ENCODE data around the gene CD46.
A peak's percentile ranks its signal among the peaks of the same experiment; 100 is the strongest.
"Not testable (repeated sequence)": the region's sequence is repeated elsewhere in the genome, so short reads cannot be mapped to it uniquely, and the experiment has no call there.

CD46 gene

DNA sequence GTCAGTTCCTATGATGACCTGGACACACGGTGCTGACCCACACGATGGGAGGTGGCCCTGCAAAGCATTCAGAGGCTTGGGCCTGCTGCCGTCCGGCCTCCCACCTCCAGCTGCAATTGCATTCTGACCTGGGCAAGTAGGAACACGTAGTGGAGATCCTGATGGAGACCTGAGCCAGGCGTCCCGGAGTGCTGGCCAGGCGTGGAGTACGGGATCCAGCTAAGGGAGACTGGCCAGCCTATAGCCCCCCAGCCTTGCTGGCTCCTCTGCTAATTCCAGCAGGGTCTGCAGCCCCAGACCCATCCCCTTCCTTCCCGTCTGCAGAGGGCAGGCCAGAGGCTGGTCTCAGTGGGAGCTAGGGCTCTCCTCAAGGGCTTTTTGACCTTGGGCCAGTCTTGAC, 11.2 kb downstream of the CD46 start:
- no peak overlapping the region for H3K27ac Mint-ChIP-seq
- no peaks in the 10 kb centered on the region for H3K27me3 Mint-ChIP-seq
- no peak overlapping the region for H3K4me3 Mint-ChIP-seq
- ATAC-seq (ENCODE audit: low read depth): no peak
- no peaks in the 10 kb centered on the region for H3K9me3 Mint-ChIP-seq
- H3K36me3 Mint-ChIP-seq: peaks cover 46% of the 10 kb centered on the region
- H3K4me1 Mint-ChIP-seq: peaks cover 2% of the 10 kb centered on the region
- no peak for DNase-seq (ENCODE audit: low spot score in 2 of 2)

DNA sequence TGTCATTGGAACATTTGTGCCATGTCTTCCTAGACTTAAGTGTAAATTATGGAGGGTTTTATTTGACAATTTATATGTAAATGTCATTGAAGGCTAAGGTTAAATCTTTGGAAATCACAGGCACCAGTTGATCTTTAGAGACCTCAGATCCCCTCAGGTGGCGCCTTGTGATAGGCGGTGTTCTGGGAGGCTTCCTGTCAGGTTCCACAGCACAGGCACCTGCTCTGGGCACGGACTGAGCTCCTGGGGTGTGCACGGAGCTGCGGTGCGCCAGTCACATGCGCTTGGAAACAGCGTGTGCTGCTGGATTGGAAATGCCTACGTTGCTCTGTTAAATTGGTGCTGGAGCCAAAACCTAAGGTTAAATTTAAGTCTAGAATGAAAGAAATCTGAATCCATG, 12.1 kb downstream of the CD46 start:
- Mint-ChIP-seq H3K27me3 (no peaks in the 10 kb centered on the region), H3K27ac (no peak overlapping the region), H3K4me1 (no peaks in the 10 kb centered on the region), H3K4me3 (no peak overlapping the region), H3K9me3 (no peaks in the 10 kb centered on the region), H3K36me3 (peaks cover 43% of the 10 kb centered on the region)
- no peak for DNase-seq (ENCODE audit: low spot score in 2 of 2)
- no peak for ATAC-seq (ENCODE audit: low read depth)

DNA sequence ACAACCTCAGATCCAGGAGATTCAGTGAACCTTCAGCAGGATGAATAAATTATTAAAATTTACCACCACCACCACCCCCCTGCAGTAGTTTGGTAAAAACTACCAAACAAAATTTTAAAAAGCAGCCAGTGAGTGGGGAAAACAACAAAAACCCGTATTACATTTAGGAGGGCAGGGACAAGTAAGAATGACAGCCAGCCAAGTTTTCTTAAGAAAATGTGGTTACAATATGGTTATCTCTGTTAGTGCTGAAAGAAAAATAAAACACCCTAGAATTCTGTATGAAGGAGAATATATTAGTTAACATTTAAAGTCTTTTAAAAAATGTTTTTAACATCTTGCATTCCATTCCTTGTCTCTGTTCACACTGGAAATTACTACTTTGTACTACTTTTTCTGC, 14.7 kb downstream of the CD46 start:
- peaks cover 2% of the 10 kb centered on the region for H3K9me3 Mint-ChIP-seq
- no peaks in the 10 kb centered on the region for H3K4me1 Mint-ChIP-seq
- no peak for ATAC-seq (ENCODE audit: low read depth)
- no peak for DNase-seq (ENCODE audit: low spot score in 2 of 2)
- no peaks in the 10 kb centered on the region for H3K27me3 Mint-ChIP-seq
- H3K36me3 Mint-ChIP-seq: peaks cover 54% of the 10 kb centered on the region
- H3K4me3 Mint-ChIP-seq: no peak overlapping the region
- H3K27ac Mint-ChIP-seq: no peak overlapping the region

DNA sequence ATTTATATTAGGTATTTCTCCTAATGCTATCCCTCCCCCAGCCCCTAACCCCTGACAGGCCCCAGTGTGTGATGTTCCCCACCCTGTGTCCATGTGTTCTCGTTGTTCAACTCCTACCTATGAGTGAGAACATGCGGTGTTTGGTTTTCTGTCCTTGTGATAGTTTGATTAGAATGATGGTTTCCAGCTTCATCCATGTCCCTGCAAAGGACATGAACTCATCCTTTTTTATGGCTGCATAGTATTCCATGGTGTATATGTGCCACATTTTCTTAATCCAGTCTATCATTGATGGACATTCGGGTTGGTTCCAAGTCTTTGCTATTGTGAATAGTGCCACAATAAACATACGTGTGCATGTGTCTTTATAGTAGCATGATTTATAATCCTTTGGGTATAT, 18.7 kb downstream of the CD46 start:
- Mint-ChIP-seq H3K36me3 (peaks cover 60% of the 10 kb centered on the region), H3K9me3 (peaks cover 12% of the 10 kb centered on the region), H3K4me1 (peaks cover 13% of the 10 kb centered on the region)
- ATAC-seq (ENCODE audit: low read depth); H3K27me3 Mint-ChIP-seq; H3K4me3 Mint-ChIP-seq; H3K27ac Mint-ChIP-seq; DNase-seq (ENCODE audit: low spot score in 2 of 2): not testable (repeated sequence)

DNA sequence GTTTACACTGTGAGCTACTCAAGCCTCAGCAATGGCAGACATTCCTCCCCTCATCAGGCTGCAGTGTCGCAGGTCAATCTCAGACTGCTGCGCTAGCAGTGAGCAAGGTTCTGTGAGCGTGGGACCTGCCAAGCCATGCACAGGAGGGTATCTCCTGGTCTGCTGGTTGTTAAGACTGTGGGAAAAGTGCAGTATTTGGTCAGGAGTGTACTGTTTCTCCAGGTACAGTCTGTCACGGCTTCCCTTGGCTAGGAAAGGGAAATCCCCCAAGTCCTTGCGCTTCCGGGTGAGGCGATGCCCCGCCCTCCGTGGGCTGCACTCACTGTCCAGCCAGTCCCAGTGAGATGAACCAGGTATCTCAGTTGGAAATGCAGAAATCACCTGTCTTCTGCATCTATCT, 24.2 kb downstream of the CD46 start:
- H3K27ac Mint-ChIP-seq; H3K4me3 Mint-ChIP-seq; DNase-seq (ENCODE audit: low spot score in 2 of 2); H3K27me3 Mint-ChIP-seq; ATAC-seq (ENCODE audit: low read depth): not testable (repeated sequence)
- peaks cover 24% of the 10 kb centered on the region for H3K4me1 Mint-ChIP-seq
- peaks cover 76% of the 10 kb centered on the region for H3K36me3 Mint-ChIP-seq
- H3K9me3 Mint-ChIP-seq: peaks cover 15% of the 10 kb centered on the region

DNA sequence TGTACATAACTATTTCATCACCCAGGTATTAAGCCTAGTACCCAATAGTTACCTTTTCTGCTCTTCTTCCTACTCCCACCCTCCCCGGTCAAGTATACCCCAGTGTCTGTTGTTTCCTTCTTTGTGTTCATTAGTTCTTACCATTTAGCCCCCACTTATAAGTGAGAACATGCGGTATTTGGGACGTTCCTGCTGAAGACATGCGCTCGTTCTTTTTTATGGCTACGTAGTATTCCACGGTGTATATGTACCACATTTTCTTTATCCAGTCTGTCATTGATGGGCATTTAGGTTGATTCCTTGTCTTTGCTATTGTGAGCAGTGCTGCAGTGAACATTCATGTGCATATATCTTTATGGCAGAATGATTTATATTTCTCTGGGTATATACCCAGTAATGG, 25.6 kb downstream of the CD46 start:
- not testable (repeated sequence) for H3K27me3 Mint-ChIP-seq; H3K9me3 Mint-ChIP-seq; ATAC-seq (ENCODE audit: low read depth); H3K4me3 Mint-ChIP-seq; DNase-seq (ENCODE audit: low spot score in 2 of 2)
- H3K4me1 Mint-ChIP-seq: peaks cover 25% of the 10 kb centered on the region
- H3K36me3 Mint-ChIP-seq: peaks cover 63% of the 10 kb centered on the region
- H3K27ac Mint-ChIP-seq: peak overlapping the region; percentile 28

DNA sequence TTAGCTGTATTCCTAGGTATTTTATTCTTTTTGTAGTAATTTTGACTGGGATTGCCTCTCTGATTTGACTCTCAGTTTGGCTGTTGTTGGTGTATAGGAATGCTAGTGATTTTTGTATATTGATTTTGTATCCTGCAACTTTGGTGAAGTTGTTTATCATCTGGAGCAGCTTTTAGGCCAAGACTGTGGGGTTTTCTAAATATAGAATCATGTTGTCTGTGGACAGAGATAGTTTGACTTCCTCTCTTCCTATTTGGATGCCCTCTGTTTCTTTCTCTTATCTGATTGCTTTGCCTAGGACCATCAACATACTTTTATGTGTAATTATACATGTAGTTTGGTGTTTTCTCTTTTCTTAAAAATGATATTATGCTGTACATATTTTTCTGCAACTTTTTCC, 27.2 kb downstream of the CD46 start:
- Mint-ChIP-seq H3K36me3 (peaks cover 53% of the 10 kb centered on the region), H3K4me1 (peaks cover 19% of the 10 kb centered on the region), H3K27me3 (no peaks in the 10 kb centered on the region), H3K4me3 (no peak overlapping the region), H3K27ac (no peak overlapping the region), H3K9me3 (peaks cover 8% of the 10 kb centered on the region)
- ATAC-seq (ENCODE audit: low read depth) (no peak), DNase-seq (ENCODE audit: low spot score in 2 of 2) (no peak)

DNA sequence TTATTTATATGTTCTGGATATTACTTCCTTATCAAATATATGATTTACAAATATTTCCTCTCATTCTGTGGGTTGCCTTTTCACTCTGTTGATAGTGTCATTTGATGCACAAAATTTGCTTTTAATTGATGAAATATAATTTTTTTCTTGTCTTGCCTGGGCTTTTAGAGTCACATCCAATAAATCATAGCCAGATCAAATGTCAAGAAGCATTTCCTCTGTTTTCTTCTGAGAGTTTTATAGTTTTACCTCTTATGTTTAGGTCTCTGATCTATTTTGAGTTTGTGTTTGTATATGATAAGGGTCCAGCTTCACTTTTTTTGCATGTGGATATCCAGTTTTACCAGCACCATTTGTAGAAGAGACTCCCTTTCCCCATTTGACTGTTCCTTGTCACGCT, 29.5 kb downstream of the CD46 start:
- Mint-ChIP-seq H3K9me3 (peaks cover 3% of the 10 kb centered on the region), H3K27me3 (no peaks in the 10 kb centered on the region), H3K4me1 (peaks cover 13% of the 10 kb centered on the region), H3K36me3 (peaks cover 39% of the 10 kb centered on the region), H3K27ac (no peak overlapping the region), H3K4me3 (no peak overlapping the region)
- ATAC-seq (ENCODE audit: low read depth): no peak
- no peak for DNase-seq (ENCODE audit: low spot score in 2 of 2)

DNA sequence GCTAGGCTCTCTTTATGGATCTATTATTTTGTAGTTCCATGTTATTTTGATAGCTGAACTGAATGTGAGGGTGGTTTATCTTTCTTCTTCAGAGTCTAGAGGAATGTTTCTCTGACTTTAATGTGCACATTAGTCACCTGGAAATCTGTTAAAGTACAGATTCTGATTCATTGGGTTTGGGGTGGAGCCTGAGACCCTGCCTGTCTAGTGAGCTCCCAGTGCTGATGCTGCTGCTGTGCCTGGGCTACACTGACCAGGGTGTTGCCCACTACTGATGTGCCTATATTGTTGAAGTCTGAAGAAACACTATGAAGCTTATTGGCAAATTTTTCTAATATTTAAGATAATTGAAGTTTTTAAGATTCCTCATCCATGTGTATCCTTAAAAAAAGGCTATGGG, 35.9 kb downstream of the CD46 start:
- DNase-seq (ENCODE audit: low spot score in 2 of 2) (no peak), ATAC-seq (ENCODE audit: low read depth) (no peak)
- Mint-ChIP-seq H3K4me3 (no peak overlapping the region), H3K36me3 (peaks cover 9% of the 10 kb centered on the region), H3K4me1 (no peaks in the 10 kb centered on the region), H3K27me3 (no peaks in the 10 kb centered on the region), H3K27ac (no peak overlapping the region), H3K9me3 (no peaks in the 10 kb centered on the region)

DNA sequence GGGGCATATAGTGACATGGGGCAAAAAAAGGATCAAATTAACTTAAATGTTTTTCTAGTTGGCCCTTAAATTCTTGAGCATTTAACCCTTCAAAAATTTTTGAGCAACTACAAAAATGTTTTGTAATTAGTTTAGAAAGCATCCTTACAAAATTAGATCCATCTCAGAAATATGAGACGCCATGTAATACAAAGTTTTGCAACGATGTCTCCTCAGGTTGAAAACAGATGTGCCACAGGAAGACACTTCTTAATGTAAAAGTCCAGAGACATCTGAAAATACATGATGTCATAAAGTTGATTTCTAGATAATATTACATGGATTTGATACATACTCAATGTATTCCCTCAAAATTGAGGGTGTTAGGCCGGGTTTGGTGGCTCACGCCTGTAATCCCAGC, 37.5 kb downstream of the CD46 start:
- ATAC-seq (ENCODE audit: low read depth) (no peak), DNase-seq (ENCODE audit: low spot score in 2 of 2) (no peak)
- H3K27me3 Mint-ChIP-seq: no peaks in the 10 kb centered on the region
- peaks cover under 1% of the 10 kb centered on the region for H3K4me1 Mint-ChIP-seq
- no peaks in the 10 kb centered on the region for H3K9me3 Mint-ChIP-seq
- H3K4me3 Mint-ChIP-seq: no peak overlapping the region
- peaks cover 8% of the 10 kb centered on the region for H3K36me3 Mint-ChIP-seq
- no peak overlapping the region for H3K27ac Mint-ChIP-seq

DNA sequence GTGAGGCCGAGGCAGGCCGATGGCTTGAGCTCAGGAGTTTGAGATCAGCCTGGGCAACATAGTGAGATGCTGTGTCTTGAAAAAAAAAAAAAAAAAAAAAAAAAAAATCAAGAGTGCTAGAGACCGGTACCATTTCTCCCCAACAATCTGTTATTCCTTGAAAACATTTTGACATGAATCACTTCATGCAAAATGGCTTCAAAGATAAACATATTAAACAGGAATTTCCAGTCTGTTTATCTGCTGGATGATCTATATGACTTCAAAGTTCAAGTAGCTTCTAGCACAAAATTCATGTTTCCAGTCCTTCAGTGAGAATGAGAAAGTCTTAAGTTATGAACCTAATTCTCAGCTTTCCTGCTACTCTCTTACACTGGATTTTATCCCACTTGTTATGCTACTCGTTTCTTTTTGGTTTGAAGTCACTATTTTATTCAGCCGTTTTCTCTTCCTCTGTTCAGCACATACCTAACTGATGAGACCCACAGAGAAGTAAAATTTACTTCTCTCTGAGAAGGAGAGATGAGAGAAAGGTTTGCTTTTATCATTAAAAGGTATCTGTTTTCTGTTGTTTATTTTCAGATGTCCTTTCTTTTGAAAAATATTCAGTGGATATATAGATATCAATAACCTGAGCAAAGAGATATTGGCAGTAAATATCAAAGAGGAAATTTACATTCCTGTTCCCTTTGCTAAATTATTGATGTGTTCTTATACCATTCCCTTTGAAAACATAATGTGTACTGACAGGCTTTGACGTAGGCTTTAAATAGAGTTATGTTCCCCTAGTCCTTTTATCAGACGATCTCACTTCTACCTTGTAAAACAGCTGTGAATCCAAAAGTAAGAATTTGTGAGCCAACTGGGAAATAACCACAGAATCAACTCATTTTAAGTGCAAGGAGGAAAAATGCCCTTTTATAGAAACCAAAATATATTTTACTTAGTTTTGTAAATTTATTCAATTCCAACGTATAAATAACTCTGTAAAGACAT, 38.2 kb downstream of the CD46 start:
- no peaks in the 10 kb centered on the region for H3K9me3 Mint-ChIP-seq
- no peak for ATAC-seq (ENCODE audit: low read depth)
- peaks cover 11% of the 10 kb centered on the region for H3K36me3 Mint-ChIP-seq
- H3K27me3 Mint-ChIP-seq: no peaks in the 10 kb centered on the region
- H3K4me3 Mint-ChIP-seq: no peak overlapping the region
- DNase-seq (ENCODE audit: low spot score in 2 of 2): no peak
- H3K4me1 Mint-ChIP-seq: peaks cover 2% of the 10 kb centered on the region
- no peak overlapping the region for H3K27ac Mint-ChIP-seq

DNA sequence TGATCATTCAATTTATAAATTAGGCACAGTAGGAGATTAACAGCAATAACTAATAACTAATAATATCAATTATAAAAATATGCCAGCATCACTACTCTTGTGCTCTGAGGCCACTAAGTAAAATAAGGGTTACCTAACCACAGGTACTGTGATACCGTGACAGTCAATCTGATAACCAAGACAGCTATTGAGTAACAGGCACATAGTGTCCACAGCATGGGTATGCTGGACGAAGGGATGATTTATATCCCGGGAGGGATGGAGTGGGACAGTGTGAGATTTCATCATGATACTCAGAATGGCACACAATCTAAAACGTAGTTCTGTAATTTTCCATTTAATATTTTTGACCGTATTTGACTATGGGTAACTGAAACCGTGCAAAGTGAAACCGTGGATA, 39.4 kb downstream of the CD46 start:
- ATAC-seq (ENCODE audit: low read depth): no peak
- Mint-ChIP-seq H3K4me3 (no peak overlapping the region), H3K36me3 (peaks cover 7% of the 10 kb centered on the region), H3K9me3 (no peaks in the 10 kb centered on the region), H3K27ac (no peak overlapping the region), H3K4me1 (peaks cover 7% of the 10 kb centered on the region), H3K27me3 (no peaks in the 10 kb centered on the region)
- no peak for DNase-seq (ENCODE audit: low spot score in 2 of 2)

DNA sequence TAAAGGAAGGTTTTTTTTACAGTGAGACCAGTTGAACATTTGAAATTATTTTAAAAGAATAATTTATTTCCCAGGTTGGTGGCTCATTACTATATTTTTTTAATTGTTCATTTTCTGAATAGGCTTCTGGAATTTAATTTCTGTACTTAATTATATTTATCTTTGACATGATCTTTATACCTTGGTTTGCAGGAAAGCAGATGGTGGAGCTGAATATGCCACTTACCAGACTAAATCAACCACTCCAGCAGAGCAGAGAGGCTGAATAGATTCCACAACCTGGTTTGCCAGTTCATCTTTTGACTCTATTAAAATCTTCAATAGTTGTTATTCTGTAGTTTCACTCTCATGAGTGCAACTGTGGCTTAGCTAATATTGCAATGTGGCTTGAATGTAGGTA, 41.5 kb downstream of the CD46 start:
- H3K4me3 Mint-ChIP-seq: no peak overlapping the region
- H3K9me3 Mint-ChIP-seq: no peaks in the 10 kb centered on the region
- DNase-seq (ENCODE audit: low spot score in 2 of 2) (no peak), ATAC-seq (ENCODE audit: low read depth) (no peak)
- H3K27ac Mint-ChIP-seq: no peak overlapping the region
- H3K36me3 Mint-ChIP-seq: peaks cover 7% of the 10 kb centered on the region
- no peaks in the 10 kb centered on the region for H3K27me3 Mint-ChIP-seq
- H3K4me1 Mint-ChIP-seq: peaks cover 7% of the 10 kb centered on the region

DNA sequence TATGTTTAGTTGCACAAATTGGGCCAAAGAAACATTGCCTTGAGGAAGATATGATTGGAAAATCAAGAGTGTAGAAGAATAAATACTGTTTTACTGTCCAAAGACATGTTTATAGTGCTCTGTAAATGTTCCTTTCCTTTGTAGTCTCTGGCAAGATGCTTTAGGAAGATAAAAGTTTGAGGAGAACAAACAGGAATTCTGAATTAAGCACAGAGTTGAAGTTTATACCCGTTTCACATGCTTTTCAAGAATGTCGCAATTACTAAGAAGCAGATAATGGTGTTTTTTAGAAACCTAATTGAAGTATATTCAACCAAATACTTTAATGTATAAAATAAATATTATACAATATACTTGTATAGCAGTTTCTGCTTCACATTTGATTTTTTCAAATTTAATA, 43.0 kb downstream of the CD46 start:
- Mint-ChIP-seq H3K36me3 (peaks cover 7% of the 10 kb centered on the region), H3K27me3 (no peaks in the 10 kb centered on the region), H3K9me3 (no peaks in the 10 kb centered on the region), H3K4me3 (no peak overlapping the region), H3K27ac (no peak overlapping the region), H3K4me1 (peaks cover 17% of the 10 kb centered on the region)
- DNase-seq (ENCODE audit: low spot score in 2 of 2): no peak
- no peak for ATAC-seq (ENCODE audit: low read depth)

Measured in memory B cell (primary cell).